ENCODE measurements around the gene NEXN. TPM values are rescaled to one million over a fixed set of nuclear protein-coding genes. Genes with fewer than 3 reads are reported as not detected.

NEXN gene
- total RNA-seq: 0.46 and 0.73 TPM in 2 replicates

DNA sequence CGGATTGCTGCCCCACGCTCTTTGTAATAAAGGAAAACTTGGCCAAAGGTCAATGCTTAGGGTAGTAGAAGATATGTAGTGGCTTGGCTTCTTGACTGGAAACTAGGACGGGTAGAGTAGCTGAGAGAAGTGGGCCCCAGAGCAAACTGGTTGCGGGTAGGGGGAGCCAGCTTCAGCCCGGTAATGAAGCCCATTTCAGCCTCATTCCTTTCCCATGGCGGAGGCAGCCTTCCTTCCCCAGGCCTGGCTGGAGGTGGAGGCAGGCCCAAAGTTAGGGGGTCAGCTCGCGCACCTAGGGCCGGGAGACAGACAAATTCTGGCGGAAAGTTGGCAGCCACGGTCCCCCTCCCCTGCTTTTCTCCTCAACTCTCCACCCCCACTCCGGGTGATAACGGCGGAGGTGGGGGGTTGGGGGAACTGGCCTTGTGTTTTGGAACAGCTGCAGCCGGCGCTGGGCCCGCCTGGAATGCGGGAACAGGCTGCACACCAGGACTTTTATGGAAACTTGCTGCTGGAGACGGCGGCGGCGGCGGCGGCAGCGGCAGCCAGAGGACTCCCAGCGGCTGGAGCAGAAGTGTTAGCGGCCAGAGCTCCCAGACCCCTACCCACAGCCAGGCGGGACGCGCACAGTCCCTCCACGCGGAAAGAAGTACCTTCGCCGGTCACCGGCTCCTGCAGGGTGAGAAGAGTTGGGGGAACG, at the start of gene NEXN:
TSS of gene NEXN (plus strand) at position 544 of the 700 bp plus-strand sequence. CDS start 27,483 bp downstream, outside the sequence.
- ChIA-PET POLR2A (no interaction called here), CTCF (interaction anchor here (0.7 kb wide), 1 partner anchor 1806 kb away, joined by 3 read pairs; no protein-coding TSS in a partner anchor)
- no peaks in the 10 kb centered on the region for H3K36me3 Mint-ChIP-seq (ENCODE audit: low read depth)
- H3K4me1 Mint-ChIP-seq: peaks cover 17% of the 10 kb centered on the region
- peak; percentile 7 for ATAC-seq (ENCODE audit: low read depth)
- H3K9me3 Mint-ChIP-seq: no peaks in the 10 kb centered on the region
- no peak within 1 kb of the TSS for H3K27ac Mint-ChIP-seq
- TF ChIP-seq, protein P1, sequence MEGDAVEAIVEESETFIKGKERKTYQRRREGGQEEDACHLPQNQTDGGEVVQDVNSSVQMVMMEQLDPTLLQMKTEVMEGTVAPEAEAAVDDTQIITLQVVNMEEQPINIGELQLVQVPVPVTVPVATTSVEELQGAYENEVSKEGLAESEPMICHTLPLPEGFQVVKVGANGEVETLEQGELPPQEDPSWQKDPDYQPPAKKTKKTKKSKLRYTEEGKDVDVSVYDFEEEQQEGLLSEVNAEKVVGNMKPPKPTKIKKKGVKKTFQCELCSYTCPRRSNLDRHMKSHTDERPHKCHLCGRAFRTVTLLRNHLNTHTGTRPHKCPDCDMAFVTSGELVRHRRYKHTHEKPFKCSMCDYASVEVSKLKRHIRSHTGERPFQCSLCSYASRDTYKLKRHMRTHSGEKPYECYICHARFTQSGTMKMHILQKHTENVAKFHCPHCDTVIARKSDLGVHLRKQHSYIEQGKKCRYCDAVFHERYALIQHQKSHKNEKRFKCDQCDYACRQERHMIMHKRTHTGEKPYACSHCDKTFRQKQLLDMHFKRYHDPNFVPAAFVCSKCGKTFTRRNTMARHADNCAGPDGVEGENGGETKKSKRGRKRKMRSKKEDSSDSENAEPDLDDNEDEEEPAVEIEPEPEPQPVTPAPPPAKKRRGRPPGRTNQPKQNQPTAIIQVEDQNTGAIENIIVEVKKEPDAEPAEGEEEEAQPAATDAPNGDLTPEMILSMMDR (IDR thresholded peaks at IDR 0.05): no peak
- DNase-seq: no peak
- intact Hi-C loops (cut with micrococcal nuclease): no loop called here
- peaks cover 9% of the 10 kb centered on the region for H3K27me3 Mint-ChIP-seq
- H3K4me3 Mint-ChIP-seq: peak within 1 kb of the TSS; percentile 82

DNA sequence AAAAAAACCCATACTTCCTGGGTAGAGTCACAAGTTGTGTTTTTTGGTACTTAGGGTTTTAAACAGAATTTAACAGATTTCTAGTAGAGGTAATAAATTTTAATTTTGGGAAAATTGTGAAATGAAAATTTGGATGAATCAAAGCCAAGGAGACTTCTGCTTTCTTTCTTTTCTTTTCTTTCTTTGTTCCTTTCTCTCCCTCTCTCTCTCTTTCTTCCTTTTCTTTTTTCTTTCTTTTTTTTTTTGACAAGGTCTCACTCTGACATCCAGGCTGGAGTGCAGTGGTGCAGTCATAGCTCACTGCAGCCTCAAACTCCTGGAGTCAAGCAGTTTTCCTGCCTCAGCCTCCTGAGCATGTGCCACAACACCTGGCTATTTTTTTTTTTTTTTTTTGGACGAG, 46.9 kb upstream of the NEXN start:
- ChIA-PET POLR2A (no interaction called here), CTCF (no interaction called here)
- Mint-ChIP-seq H3K4me3 (no peak overlapping the region), H3K27ac (no peak overlapping the region), H3K27me3 (no peaks in the 10 kb centered on the region), H3K4me1 (peaks cover 2% of the 10 kb centered on the region), H3K36me3 (ENCODE audit: low read depth) (peaks cover 40% of the 10 kb centered on the region), H3K9me3 (no peaks in the 10 kb centered on the region)
- DNase-seq (no peak), ATAC-seq (ENCODE audit: low read depth) (no peak)
- TF ChIP-seq, protein P1 (IDR thresholded peaks at IDR 0.05): no peak
- intact Hi-C loops (cut with micrococcal nuclease): no loop called here

GRCh38 chr1:77845951-77846350, 42.5 kb upstream of the NEXN start:
- H3K36me3 Mint-ChIP-seq (ENCODE audit: low read depth): peaks cover 36% of the 10 kb centered on the region
- no peak for DNase-seq
- H3K27me3 Mint-ChIP-seq: no peaks in the 10 kb centered on the region
- CTCF ChIA-PET: no interaction called here
- intact Hi-C loops (cut with micrococcal nuclease): no loop called here
- POLR2A ChIA-PET: no interaction called here
- H3K4me3 Mint-ChIP-seq: no peak overlapping the region
- peaks cover 2% of the 10 kb centered on the region for H3K4me1 Mint-ChIP-seq
- TF ChIP-seq, protein P1 (IDR thresholded peaks at IDR 0.05): no peak
- no peaks in the 10 kb centered on the region for H3K9me3 Mint-ChIP-seq
- no peak for ATAC-seq (ENCODE audit: low read depth)
- H3K27ac Mint-ChIP-seq: no peak overlapping the region

DNA sequence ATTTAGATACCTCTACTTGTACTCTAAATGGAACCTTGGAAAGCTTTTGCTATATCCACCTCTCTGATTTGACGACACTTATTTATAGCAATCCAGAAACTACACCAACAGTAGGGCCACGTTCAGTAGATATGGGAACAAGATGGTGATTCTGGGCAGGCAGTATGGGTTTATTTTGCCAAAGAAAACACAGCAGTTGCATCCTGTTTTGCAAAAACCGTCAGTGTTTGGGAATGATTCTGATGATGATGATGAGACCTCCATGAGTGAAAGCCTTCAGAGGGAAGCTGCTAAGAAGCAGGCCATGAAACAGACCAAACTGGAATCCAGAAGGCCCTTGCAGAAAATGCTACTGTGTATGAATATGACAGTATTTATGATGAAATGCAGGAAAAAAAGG, 41.5 kb upstream of the NEXN start:
- H3K27me3 Mint-ChIP-seq: no peaks in the 10 kb centered on the region
- peaks cover 36% of the 10 kb centered on the region for H3K36me3 Mint-ChIP-seq (ENCODE audit: low read depth)
- CTCF ChIA-PET: no interaction called here
- no peak overlapping the region for H3K4me3 Mint-ChIP-seq
- H3K4me1 Mint-ChIP-seq: peaks cover 2% of the 10 kb centered on the region
- TF ChIP-seq, protein P1 (IDR thresholded peaks at IDR 0.05): no peak
- DNase-seq (no peak), ATAC-seq (ENCODE audit: low read depth) (no peak)
- H3K9me3 Mint-ChIP-seq: no peaks in the 10 kb centered on the region
- POLR2A ChIA-PET: interaction anchor here (0.5 kb wide), 1 partner anchor 126 kb away, joined by 3 read pairs; no protein-coding TSS in a partner anchor
- no peak overlapping the region for H3K27ac Mint-ChIP-seq
- intact Hi-C loops (cut with micrococcal nuclease): no loop called here

DNA sequence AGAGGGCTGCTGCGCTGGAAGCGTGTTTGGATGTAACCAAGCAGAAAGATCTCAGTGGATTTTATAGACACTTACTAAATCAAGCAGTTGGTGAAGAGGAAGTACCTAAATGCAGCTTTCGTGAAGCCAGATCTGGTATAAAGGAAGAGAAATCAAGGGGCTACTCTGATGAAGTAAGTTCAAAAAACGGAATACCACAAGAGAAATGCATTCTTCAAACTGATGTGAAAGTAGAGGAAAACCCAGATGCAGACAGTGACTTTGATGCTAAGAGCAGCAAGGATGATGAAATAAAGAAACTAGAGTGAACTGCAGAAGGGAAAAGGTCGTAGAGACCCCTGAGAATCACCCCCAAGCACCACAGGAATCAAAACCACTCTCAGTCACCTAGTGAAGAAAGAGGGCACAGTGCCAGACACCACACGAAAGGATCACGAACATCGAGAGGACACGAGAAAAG, 40.8 kb upstream of the NEXN start:
- no peak for ATAC-seq (ENCODE audit: low read depth)
- H3K36me3 Mint-ChIP-seq (ENCODE audit: low read depth): peaks cover 35% of the 10 kb centered on the region
- intact Hi-C loops (cut with micrococcal nuclease): no loop called here
- CTCF ChIA-PET: no interaction called here
- TF ChIP-seq, protein P1 (IDR thresholded peaks at IDR 0.05): no peak
- no peak overlapping the region for H3K4me3 Mint-ChIP-seq
- H3K27ac Mint-ChIP-seq: no peak overlapping the region
- no peaks in the 10 kb centered on the region for H3K27me3 Mint-ChIP-seq
- POLR2A ChIA-PET: interaction anchor here (0.5 kb wide), 1 partner anchor 125 kb away, joined by 3 read pairs; no protein-coding TSS in a partner anchor
- no peaks in the 10 kb centered on the region for H3K9me3 Mint-ChIP-seq
- DNase-seq: no peak
- peaks cover 2% of the 10 kb centered on the region for H3K4me1 Mint-ChIP-seq
